ENCODE results near the gene GALNT1. TPM values are rescaled to one million over a fixed set of nuclear protein-coding genes. Genes with fewer than 3 reads are reported as not detected.

The GALNT1 gene
- total RNA-seq, 2 donors from 2014 or later: 29.6 to 35.2 TPM

DNA sequence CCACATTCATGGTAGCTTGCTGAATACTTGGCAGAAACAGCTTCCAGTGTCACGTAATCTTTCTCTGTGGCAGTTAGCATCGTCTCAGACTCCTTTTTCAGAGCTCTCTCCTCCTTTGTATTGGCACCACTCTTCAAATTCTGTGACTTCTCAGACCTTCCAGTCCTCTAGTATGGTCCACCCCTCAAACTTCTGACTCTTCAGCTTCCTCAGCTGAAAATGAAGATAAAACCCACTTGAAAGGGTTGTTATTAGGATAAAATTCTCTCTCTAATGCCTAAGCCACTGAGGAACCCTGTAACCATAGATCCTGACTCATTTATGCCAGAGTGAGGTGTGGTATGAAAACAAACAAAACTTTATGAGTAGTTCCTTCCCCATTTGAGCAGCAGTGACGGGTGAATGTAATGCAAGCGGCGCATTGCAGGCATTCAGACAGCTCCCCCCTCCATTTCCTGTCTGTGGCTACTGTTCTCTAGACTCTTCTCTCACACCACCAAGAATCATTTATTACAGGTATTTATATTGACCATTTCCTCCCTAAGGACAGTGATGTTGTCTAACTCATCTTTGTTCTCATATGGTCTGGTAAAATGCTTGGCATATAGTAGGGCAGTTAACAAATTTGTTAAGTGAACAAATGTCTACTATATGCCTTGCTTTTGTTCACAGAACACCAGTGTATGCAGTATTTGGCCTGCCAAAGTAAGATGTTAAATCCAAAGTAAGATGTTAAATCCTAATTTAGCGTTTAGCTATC is 35.3 kb downstream of the GALNT1 start:
- Histone ChIP-seq H3K4me3 (no peak overlapping the region), H3K27me3 (no peaks in the 10 kb centered on the region), H3K4me1 (peaks cover 0 to 41% of the 10 kb centered on the region in 2 donors), H3K27ac (no peak overlapping the region), H3K36me3 (no peaks in the 10 kb centered on the region), H3K9me3 (no peaks in the 10 kb centered on the region)
- DNase-seq (ENCODE audit: low spot score): no peak
- TF ChIP-seq, protein P1, sequence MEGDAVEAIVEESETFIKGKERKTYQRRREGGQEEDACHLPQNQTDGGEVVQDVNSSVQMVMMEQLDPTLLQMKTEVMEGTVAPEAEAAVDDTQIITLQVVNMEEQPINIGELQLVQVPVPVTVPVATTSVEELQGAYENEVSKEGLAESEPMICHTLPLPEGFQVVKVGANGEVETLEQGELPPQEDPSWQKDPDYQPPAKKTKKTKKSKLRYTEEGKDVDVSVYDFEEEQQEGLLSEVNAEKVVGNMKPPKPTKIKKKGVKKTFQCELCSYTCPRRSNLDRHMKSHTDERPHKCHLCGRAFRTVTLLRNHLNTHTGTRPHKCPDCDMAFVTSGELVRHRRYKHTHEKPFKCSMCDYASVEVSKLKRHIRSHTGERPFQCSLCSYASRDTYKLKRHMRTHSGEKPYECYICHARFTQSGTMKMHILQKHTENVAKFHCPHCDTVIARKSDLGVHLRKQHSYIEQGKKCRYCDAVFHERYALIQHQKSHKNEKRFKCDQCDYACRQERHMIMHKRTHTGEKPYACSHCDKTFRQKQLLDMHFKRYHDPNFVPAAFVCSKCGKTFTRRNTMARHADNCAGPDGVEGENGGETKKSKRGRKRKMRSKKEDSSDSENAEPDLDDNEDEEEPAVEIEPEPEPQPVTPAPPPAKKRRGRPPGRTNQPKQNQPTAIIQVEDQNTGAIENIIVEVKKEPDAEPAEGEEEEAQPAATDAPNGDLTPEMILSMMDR (IDR thresholded peaks at IDR 0.05): no peak

DNA sequence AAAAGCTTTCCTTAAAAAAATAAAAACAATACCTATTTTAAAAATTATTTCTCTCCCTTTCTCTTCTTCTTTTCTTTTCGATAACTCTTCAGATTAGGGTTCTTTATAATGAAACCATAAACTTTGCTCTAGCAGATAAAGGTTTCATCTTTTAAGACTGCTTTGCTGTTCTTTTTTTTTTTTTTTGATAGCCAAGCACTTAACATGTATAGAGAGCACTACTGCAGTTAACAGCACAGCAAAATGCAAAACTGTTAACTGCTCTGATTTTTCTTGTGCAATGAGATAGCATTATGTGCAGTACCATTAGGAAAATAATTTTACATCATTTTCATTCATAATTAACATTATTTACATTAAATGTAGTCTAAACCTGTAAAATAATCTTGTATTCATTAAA is 36.3 kb downstream of the GALNT1 start:
- no peak for DNase-seq (ENCODE audit: low spot score)
- TF ChIP-seq, protein P1 (IDR thresholded peaks at IDR 0.05): no peak
- Histone ChIP-seq H3K27me3 (no peaks in the 10 kb centered on the region), H3K4me1 (peaks cover 0 to 41% of the 10 kb centered on the region in 2 donors), H3K4me3 (no peak overlapping the region), H3K9me3 (no peaks in the 10 kb centered on the region), H3K36me3 (no peaks in the 10 kb centered on the region), H3K27ac (no peak overlapping the region)

DNA sequence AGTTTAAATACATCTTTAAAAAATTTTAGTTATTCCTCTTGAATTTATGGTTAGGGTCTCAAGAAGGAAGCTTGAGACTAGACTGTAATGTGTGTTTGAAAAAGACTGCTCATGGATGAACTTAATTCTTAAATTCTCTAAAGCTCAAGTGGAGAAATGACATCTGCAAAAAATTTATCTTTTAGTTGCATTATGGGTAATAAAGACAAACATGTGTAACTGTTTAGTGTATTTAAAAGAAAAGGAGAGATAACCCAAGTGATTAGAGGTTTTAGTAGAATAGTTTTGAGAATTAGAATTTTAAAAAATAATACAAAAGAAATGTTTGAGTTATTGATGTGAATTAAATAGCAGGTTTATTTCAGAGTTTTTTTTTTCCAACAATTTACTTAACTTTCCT is 36.7 kb downstream of the GALNT1 start:
- no peaks in the 10 kb centered on the region for H3K36me3 ChIP-seq
- no peaks in the 10 kb centered on the region for H3K9me3 ChIP-seq
- no peak for DNase-seq (ENCODE audit: low spot score)
- no peaks in the 10 kb centered on the region for H3K27me3 ChIP-seq
- H3K4me3 ChIP-seq: no peak overlapping the region
- H3K27ac ChIP-seq: no peak overlapping the region
- TF ChIP-seq, protein P1 (IDR thresholded peaks at IDR 0.05): no peak
- peaks cover 0 to 41% of the 10 kb centered on the region in 2 donors for H3K4me1 ChIP-seq

DNA sequence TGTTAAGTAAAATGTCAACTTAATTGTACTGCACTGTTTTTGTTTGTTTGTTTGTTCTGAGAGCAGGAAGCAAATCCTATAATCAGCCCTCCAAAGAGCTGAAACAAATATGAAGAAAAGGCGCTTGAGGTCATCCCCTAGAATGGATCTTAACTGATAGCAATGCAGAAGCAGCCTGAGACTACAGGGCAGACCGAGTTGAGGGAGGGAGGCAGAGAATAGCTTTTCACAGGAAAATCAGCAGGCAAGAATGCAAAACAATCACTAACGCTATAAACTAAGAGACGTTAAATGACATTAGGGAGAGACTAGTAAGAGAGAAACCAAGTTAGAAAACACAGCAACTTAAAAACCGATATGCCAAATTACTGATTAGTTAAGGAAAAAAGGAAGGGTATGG is 37.2 kb downstream of the GALNT1 start:
- TF ChIP-seq, protein P1 (IDR thresholded peaks at IDR 0.05): no peak
- no peak overlapping the region for H3K27ac ChIP-seq
- H3K36me3 ChIP-seq: no peaks in the 10 kb centered on the region
- no peaks in the 10 kb centered on the region for H3K27me3 ChIP-seq
- no peak overlapping the region for H3K4me3 ChIP-seq
- peaks cover 0 to 41% of the 10 kb centered on the region in 2 donors for H3K4me1 ChIP-seq
- no peaks in the 10 kb centered on the region for H3K9me3 ChIP-seq
- DNase-seq (ENCODE audit: low spot score): no peak

DNA sequence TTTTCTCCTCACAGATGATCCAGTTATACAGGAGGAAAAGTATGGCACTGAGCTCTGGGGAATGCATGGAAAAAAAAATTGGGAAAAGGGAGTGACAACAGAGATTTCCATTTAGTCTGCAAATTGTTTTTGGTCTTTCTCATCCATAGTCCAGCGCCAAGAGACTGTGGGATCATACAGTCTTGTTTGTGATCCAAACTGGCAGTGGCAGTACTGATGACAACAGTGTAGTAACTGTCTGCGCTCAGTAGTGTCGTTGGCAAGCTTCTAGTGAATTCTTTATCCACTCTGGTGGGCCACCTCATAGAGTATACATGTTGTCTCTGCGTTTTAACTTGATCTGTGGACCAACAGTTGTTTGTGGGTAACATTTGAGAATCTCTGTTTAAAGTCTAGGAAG is 37.9 kb downstream of the GALNT1 start:
- TF ChIP-seq, protein P1 (IDR thresholded peaks at IDR 0.05): no peak
- H3K4me3 ChIP-seq: no peak overlapping the region
- no peaks in the 10 kb centered on the region for H3K9me3 ChIP-seq
- H3K4me1 ChIP-seq: peaks cover 0 to 49% of the 10 kb centered on the region in 2 donors
- H3K27ac ChIP-seq: peak overlapping the region in 1 of 2 donors; percentile 21
- no peaks in the 10 kb centered on the region for H3K36me3 ChIP-seq
- no peaks in the 10 kb centered on the region for H3K27me3 ChIP-seq
- DNase-seq (ENCODE audit: low spot score): no peak

DNA sequence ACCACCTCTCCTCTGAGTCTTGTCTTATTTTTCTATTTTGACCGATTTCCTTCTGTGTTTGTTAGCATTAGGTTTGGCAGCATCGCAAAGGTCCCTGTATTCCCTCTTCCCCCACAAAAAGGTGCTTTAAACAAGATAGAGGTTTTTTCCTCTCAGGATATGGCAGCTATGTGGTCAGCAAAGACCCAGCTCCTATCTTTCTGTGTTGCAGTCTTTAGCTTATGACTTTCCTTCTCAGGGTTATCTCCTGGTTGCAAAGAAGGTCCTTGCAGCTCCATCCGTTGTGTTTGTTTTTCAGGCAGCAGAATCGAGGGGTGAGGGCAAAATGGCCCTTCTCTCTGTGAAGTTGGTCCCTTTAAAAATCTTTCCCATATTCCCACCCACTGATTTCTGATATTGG is 38.4 kb downstream of the GALNT1 start:
- H3K27me3 ChIP-seq: no peaks in the 10 kb centered on the region
- DNase-seq (ENCODE audit: low spot score): no peak
- peak overlapping the region in 1 of 2 donors; percentile 21 for H3K27ac ChIP-seq
- H3K4me3 ChIP-seq: no peak overlapping the region
- no peaks in the 10 kb centered on the region for H3K9me3 ChIP-seq
- peaks cover 0 to 52% of the 10 kb centered on the region in 2 donors for H3K4me1 ChIP-seq
- H3K36me3 ChIP-seq: no peaks in the 10 kb centered on the region
- TF ChIP-seq, protein P1 (IDR thresholded peaks at IDR 0.05): no peak
